Measurements from ENCODE around the gene ADARB2. TPM values are rescaled to one million over a fixed set of nuclear protein-coding genes. Genes with fewer than 3 reads are reported as not detected.
"Not testable (repeated sequence)": the region's sequence is repeated elsewhere in the genome, so short reads cannot be mapped to it uniquely, and the experiment has no call there.

ADARB2 gene
- total RNA-seq, 1 experiment from 2014 or later = not detected

- in situ Hi-C loops (cut with HindIII; ENCODE audit: low sequenced_read_pairs) = no loop called here
- DNase-seq (ENCODE audit: low spot score) = no peak
These were observed 473.3 kb downstream of the ADARB2 start for GRCh38 chr10:1264001-1264400.

DNA sequence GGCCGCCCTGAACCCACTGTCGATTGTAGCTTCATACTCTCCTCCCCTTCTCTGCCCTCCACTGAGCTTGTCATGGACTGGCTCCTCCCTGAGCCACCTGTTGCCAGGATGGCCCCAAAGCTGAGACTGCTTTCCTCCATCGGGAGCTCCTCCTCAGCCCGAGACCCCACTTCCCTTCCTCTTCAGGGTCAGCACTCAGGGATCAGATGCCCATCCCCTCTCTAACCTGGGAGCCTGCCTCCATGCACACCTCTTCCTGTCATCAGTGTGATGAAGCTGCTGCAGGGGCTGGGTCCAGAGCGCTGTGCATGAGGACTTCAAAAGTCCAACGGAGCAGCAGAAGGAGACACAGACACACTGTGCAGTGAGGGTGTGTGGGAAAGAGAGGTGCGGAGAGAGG is 480.1 kb downstream of the ADARB2 start:
- no peak for DNase-seq (ENCODE audit: low spot score)
- in situ Hi-C loops (cut with HindIII; ENCODE audit: low sequenced_read_pairs) = no loop called here

DNA sequence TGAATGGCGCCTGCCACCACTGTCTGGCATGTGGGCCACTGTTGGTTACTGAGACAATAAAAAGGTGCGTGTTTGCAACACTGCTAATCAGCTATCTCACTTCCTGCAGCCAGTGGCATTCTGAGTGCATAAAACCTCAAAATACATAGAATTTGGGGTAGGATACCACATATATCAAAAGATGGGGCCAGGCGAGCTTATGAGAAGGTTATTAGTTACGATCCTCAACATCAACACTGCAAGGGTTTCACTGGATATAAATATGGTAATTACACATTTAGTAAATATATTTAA is 480.9 kb downstream of the ADARB2 start:
- no peak for DNase-seq (ENCODE audit: low spot score)
- in situ Hi-C loops (cut with HindIII; ENCODE audit: low sequenced_read_pairs) = no loop called here

DNA sequence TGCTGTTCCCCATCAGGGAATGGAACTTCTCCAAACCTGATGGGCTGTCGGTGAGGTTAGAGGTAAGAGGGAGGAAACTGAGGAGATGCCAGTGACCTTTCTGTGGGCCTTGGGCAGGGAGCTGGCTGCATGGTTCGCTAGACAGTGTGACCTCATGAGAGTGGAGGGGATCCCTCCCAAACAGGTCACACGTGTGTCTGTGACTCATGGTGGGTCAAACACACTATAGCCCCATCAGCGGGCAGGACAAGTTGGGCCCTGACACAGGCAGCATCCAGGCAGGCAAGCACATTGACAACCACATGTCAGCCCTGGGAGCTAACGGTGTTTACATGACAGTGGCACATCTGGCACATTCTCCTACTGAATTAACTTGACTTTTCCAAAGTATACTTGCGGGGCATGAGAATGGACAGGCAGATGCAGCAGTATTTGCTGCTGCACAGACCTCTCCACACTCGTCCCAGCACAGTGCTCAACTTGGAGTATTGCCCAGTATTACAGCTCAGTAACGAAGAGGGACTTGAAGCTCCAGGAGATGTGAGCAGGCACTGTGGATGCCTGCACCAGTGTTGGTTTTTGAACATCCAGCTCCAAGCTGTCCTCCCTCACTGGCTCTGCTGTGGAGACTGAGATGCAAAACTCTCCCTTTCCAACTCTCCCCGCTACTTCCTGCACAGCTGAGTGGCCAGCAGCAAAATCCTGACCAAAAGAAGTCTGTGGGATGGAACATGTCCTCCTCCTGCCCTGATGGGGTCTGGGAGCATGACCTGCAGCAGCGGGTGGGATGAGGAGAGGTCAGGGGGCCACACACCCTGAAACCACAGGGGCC is 481.5 kb downstream of the ADARB2 start:
- in situ Hi-C loops (cut with HindIII; ENCODE audit: low sequenced_read_pairs) = no loop called here
- DNase-seq (ENCODE audit: low spot score) = no peak

- DNase-seq (ENCODE audit: low spot score) = no peak
- in situ Hi-C loops (cut with HindIII; ENCODE audit: low sequenced_read_pairs) = no loop called here
These were observed 482.2 kb downstream of the ADARB2 start for GRCh38 chr10:1255118-1255517.

DNA sequence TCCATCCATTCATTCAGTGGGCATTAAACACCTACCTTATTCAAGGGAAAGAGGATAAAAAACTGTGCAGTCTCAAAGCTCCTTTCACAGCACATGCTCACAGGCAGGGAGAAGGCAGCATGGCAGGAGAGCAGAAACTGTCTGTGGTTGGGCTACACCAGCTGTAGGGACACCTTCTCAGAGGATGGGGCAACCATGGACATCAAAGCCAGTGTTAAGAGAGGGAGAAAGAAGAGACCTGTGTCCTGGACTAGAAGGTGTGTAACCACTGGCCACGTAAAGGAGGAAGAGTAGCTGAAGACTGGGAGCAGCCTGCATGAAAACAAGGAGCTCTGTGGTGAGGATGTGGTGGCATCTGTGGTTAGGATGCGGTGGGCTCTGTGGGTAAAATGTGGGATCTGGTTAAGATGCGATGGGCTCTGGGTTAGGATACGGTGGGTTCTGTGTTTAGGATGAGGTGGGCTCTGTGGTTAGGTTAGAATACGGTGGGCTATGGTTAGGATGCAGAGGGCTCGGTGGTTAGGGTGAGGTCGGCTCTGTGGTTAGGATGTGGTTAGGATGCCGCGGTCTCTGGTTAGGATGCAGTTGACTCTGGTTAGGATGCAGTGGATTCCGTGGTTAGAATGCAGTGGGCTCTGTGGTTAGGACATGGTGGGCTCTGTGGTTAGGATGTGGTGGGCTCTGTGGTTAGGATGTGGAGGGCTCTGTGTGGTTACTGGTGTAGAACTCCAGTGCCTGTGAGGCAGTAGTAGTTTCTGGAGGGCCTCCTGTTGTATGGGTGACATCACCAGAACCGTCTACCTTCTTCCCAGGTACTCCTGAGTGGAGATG is 483.6 kb downstream of the ADARB2 start:
- in situ Hi-C loops (cut with HindIII; ENCODE audit: low sequenced_read_pairs) = no loop called here
- DNase-seq (ENCODE audit: low spot score) = no peak

DNA sequence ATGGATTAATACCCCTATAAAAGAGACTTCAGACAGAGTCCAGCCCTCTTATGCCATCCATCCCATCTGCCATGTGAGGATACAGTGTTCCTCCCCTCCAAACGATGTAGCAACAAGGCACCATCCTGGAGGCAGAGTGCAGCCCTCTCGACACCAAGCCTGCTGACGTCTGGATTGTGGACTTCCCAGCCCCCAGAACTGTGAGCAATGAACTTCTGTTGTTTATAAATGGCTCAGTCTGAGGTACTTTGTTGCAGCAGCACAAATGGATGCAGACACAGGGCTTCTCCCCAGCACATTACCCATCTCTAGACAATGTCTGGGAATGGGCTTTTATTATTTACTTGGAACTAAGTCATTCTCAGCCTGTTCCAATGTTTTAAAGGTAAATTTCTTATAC is 485.6 kb downstream of the ADARB2 start:
- DNase-seq (ENCODE audit: low spot score) = no peak
- in situ Hi-C loops (cut with HindIII; ENCODE audit: low sequenced_read_pairs) = no loop called here

- in situ Hi-C loops (cut with HindIII; ENCODE audit: low sequenced_read_pairs) = no loop called here
- no peak for DNase-seq (ENCODE audit: low spot score)
These were observed 488.0 kb downstream of the ADARB2 start for GRCh38 chr10:1249142-1249920.

GRCh38 chr10:1248262-1248630 is 489.1 kb downstream of the ADARB2 start:
- in situ Hi-C loops (cut with HindIII; ENCODE audit: low sequenced_read_pairs); DNase-seq (ENCODE audit: low spot score): not testable (repeated sequence)

DNA sequence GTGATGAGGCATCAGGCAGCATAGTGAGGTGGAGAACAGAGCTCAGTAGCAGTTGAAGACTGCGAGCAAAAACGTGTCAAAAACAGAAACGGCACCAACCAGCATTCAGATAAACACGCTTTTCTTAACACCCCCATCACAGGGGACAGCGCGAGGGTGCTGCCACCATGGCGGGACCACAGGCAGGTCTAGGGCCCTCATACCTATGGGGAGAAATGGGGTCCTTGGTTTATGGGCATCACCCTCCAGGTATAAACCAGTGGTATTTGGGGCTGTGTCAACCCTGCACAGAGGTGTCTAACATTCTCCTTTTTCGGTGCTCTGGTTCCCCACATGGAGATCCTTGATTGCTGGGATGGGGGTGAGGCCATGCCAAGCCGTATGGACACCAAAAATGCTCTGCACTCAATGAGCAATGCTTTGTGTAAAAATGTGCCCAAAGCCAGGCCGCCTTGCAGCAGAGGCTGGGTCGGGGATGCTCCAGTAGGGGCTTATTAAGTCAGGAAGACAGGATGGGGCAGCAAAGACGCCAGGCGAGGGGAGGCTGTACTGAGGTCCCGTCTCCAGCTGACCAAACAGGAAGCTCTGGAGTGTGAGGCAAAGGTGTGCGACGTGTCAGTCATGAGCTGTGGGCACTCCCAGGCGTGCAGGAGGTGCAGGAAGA is 489.6 kb downstream of the ADARB2 start:
- DNase-seq (ENCODE audit: low spot score) = no peak
- in situ Hi-C loops (cut with HindIII; ENCODE audit: low sequenced_read_pairs) = no loop called here

DNA sequence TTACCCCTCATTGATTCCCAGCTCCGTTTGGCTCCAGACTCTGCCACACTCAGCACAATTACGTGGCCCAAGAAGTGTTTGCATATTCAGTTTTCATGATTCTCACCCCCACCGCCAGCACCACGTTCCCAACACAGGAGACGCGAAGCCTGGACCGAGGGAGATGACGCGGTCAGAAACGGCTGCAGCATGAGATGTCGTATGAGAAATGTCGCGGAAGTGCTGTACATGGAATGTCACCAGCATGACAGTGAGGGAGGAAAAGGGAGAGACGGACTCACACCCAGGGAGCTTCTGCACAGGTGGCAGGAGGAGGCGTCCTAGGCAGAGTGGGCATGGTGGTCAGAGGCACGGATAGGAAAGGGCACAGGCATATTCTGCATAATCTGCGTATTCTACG is 492.8 kb downstream of the ADARB2 start:
- in situ Hi-C loops (cut with HindIII; ENCODE audit: low sequenced_read_pairs) = no loop called here
- no peak for DNase-seq (ENCODE audit: low spot score)

GRCh38 chr10:1243486-1244234 is 493.7 kb downstream of the ADARB2 start:
- DNase-seq (ENCODE audit: low spot score) = no peak
- in situ Hi-C loops (cut with HindIII; ENCODE audit: low sequenced_read_pairs) = no loop called here

DNA sequence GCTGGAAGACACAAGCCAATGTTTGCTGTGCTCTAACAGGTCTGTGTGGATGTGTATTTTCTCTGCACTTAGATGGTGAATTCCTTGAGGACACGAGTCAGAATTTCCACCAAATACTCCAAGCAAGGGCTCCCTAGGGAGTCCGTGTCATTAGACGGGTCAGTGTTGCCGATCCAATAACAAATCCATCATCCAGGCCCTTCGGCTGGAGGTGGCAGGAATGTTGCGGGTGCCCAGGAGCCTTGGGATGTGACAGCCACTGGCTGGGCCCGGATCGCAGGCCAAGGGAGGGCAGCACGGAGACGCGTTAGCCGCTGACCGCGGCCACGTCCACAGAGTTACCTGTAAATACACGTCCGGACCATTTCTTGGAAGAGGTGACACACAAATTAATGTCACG is 494.4 kb downstream of the ADARB2 start:
- no peak for DNase-seq (ENCODE audit: low spot score)

DNA sequence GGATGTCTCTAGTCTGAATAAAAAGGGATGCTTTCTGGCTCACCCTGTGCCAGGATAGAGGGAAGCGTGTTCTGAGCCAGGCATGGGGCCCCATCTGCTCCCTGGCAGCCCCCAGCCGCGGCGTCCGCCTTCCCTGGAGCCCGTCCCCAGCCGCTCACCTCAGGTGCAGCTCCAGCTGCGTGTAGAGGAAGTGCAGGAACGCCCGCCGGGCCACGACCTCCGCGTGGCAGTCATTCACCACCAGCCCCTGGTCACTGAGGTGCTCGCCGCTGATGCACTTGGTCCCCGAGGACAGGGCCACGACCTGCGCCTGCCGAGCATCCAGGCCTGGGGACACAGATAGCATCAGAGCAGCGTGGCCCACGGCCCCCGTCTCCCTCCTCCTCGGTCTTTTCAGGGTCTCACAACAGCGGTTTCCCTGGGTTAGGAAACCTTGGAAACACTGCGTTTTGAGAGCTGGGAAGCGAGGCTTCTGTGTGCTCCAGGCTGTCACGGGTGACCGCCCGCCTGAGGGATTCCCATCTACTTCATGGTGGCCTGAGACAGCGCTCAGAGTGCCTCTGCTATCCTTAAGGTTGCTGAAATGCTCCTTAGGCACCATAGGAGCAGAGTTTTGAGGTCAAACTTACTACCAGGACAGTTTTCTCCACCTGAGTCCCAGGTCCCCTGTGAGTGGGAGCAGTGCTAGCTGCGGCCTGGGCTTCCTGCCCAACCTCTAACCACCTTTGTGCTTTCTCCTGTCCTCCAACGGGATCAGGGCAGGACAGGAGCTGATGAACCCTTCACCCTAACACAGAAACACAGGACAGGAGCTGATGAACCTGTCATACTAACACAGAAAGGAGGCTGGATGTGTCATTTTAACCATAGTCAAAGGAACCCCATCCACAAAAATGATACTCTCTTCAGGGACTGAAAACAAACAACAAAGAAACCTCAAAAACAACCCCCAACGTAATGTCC is 495.1 kb downstream of the ADARB2 start:
- in situ Hi-C loops (cut with HindIII; ENCODE audit: low sequenced_read_pairs) = no loop called here
- DNase-seq (ENCODE audit: low spot score) = no peak

More for the DNA sequence above, 494.4 kb downstream of the ADARB2 start:
- in situ Hi-C loops (cut with HindIII; ENCODE audit: low sequenced_read_pairs) = no loop called here

DNA sequence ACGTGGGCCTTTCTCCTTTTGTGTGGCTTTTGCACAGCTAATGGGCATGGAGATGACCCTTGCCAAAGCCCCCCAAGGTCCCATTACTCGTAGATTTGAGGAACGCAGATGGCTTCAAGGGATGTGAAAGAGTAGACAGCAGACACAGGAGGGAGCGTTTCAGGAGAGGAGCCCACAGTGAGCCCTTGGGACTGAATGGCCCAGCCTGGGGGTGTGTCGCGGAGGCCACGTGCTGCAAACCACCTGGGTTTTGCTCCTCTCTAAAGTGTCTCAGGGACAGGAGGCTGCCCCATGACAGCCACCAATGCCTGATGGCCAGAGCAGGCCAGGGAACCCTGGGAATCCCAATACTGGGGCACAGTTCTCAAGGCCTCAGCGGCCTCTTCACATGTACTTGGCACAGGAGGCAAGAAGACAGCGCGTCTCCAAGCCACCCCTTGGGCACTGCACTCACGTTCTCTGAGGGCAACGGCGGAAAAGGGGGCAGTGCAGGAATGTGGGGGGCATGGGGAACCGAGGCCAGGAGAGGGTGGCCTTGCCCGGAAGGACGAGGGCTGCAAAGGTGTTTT is 495.9 kb downstream of the ADARB2 start:
- in situ Hi-C loops (cut with HindIII; ENCODE audit: low sequenced_read_pairs) = no loop called here
- no peak for DNase-seq (ENCODE audit: low spot score)

- no peak for DNase-seq (ENCODE audit: low spot score)
- in situ Hi-C loops (cut with HindIII; ENCODE audit: low sequenced_read_pairs) = no loop called here
These were observed 497.0 kb downstream of the ADARB2 start for GRCh38 chr10:1240341-1240775.

DNA sequence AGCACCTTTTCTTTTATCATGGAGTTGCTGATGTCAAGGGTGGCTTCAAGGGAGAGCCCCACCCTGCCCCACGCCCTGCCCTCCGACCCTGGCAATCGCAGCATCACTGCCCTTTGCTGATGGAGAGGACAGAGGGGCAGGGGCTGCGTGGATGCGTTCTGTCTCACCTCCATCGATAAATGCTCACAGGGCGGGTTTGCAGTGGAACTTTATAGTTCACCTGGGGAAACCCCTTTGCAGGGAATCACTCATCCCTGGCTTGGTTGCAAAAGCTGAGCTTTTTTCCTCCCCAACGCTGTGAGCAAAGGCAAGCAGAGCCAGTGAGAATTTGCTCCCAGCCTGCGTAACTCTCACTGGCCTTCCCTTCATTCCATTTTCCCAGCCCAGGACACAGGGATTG is 504.3 kb downstream of the ADARB2 start:
- no peak for DNase-seq (ENCODE audit: low spot score)
- in situ Hi-C loops (cut with HindIII; ENCODE audit: low sequenced_read_pairs) = no loop called here
